Cardiac fibroblast (primary cell): ENCODE measurements around the gene RAD18.

Experiments used
- DNase-seq, 2 donors: peaks; one replicate each; pipeline versions ENCODE4 v3.0.0 to v3.0.0-alpha.2; 2010; ENCODE audit warnings: low read depth in 2 of 2
- H3K4me3 ChIP-seq, 2 donors: replicated peaks in 1 of 2; 1 replicate in 1 of 2; 2 replicates in 1 of 2; pipeline ENCODE4 v1.5.1; 2011; ENCODE audit warnings: low read depth in 2 of 2, low read length in 2 of 2, mild to moderate bottlenecking in 2 of 2, moderate library complexity in 1 of 2
- CTCF ChIP-seq: IDR thresholded peaks from one replicate; pipeline ENCODE4 v1.5.1; 2011; ENCODE audit warnings: low read depth, mild to moderate bottlenecking, low read length, inconsistent platforms

The RAD18 gene

GRCh38 chr3:8967553-8967952, 4.3 kb upstream of the RAD18 start:
- DNase-seq, result no peak
- no peak overlapping the region for H3K4me3 ChIP-seq
- TF ChIP-seq CTCF, result no peak

GRCh38 chr3:8966820-8967348, 3.6 kb upstream of the RAD18 start:
- no peak for TF ChIP-seq CTCF
- no peak overlapping the region for H3K4me3 ChIP-seq
- no peak for DNase-seq

GRCh38 chr3:8966150-8966819, 3.0 kb upstream of the RAD18 start:
- H3K4me3 ChIP-seq, result no peak overlapping the region
- no peak for TF ChIP-seq CTCF
- no peak for DNase-seq

GRCh38 chr3:8964436-8965370, 1.4 kb upstream of the RAD18 start:
- no peak for TF ChIP-seq CTCF
- DNase-seq, result peak; percentile 60 to 74
- H3K4me3 ChIP-seq, result no peak overlapping the region

GRCh38 chr3:8962226-8962861, 928 bp downstream of the RAD18 start:
- H3K4me3 ChIP-seq, result peak overlapping the region; percentile 78 to 86
- peak; percentile 22 to 24 for DNase-seq
- no peak for TF ChIP-seq CTCF

GRCh38 chr3:8959668-8960067, 3.6 kb downstream of the RAD18 start:
- TF ChIP-seq CTCF, result no peak
- no peak for DNase-seq
- H3K4me3 ChIP-seq, result no peak overlapping the region
